Measurements from ENCODE around the gene KIAA1755.

- no peak for TF ChIP-seq CTCF (IDR thresholded peaks at IDR 0.05; ENCODE audit: insufficient read depth, low read length, poor library complexity, severe bottlenecking)
- no peak for TF ChIP-seq EZH2phosphoT487 (conservative IDR thresholded peaks at IDR 0.05; ENCODE audit: low read length)
Measured at GRCh38 chr20:38203337-38203980, 57.1 kb downstream of the KIAA1755 start.

Data from SU-DHL-6 (cell line).